B cell (primary cell): ENCODE data around the gene CACTIN. TPM values are rescaled to one million over a fixed set of nuclear protein-coding genes. Genes with fewer than 3 reads are reported as not detected.

Experiments
- ATAC-seq: fragments of 200-7000 bp; cut with Tn5 transposase; one replicate; pipeline ENCODE4 v1.10.0; 2021; ENCODE audit warnings: low read depth, mild to moderate bottlenecking, moderate number of reproducible peaks, moderate library complexity
- CTCF ChIA-PET: fragments of 350-600 bp; sonication (Branson Sonifier 250); formaldehyde crosslinking; loops from one replicate; lab custom pipeline; 2021; ENCODE audit warnings: antibody characterized with exemption, inconsistent platforms; lab: Charles Lee
- POLR2A ChIA-PET: fragments of 350-600 bp; sonication (Branson Sonifier 250); formaldehyde crosslinking; loops from one replicate; lab custom pipeline; 2021; ENCODE audit warnings: antibody characterized with exemption; lab: Charles Lee
- DNase-seq: peaks from one replicate; pipeline ENCODE4 v3.0.0; 2013
- H2AFZ ChIP-seq: 2 replicates; pipeline ENCODE4 v1.6.1; 2012; ENCODE audit warnings: mild to moderate bottlenecking, low read depth, low read length; ENCODE audit not compliant: insufficient read depth, poor library complexity, severe bottlenecking
- H3K27ac ChIP-seq, 2 donors: 1 replicate in 1 of 2; 2 replicates in 1 of 2; pipeline ENCODE4 v1.5.1; 2012 to 2013; ENCODE audit warnings: low read length in 2 of 2, mild to moderate bottlenecking in 2 of 2, moderate library complexity in 1 of 2
- H3K27me3 ChIP-seq, 4 experiments: fragments of 200-600 bp in 1 of 4; sonication (generic) in 1 of 4; replicated peaks in 1 of 4; 1 replicate in 2 of 4; 2 replicates in 2 of 4; pipeline versions ENCODE4 v1.6.1 to v1.7.0; 2013 to 2016; ENCODE audit warnings: low read length in 3 of 4, mild to moderate bottlenecking in 2 of 4, mixed read lengths in 1 of 4, moderate library complexity in 1 of 4; ENCODE audit not compliant: insufficient read depth in 4 of 4, control insufficient read depth in 3 of 4; ENCODE audit errors: control extremely low read depth in 1 of 4
- H3K36me3 ChIP-seq, 2 experiments: replicated peaks in 1 of 2; 1 replicate in 1 of 2; 2 replicates in 1 of 2; pipeline versions ENCODE4 v1.6.1 to v1.7.1; 2013; ENCODE audit warnings: low read length in 1 of 2; ENCODE audit not compliant: insufficient read depth in 2 of 2, control insufficient read depth in 1 of 2; ENCODE audit errors: control extremely low read depth in 1 of 2, extremely low read depth in 1 of 2
- H3K4me1 ChIP-seq, 2 donors: fragments of 200-600 bp in 1 of 2; sonication (generic) in 1 of 2; 1 replicate in 1 of 2; 2 replicates in 1 of 2; pipeline versions ENCODE4 v1.5.1 to v1.6.1; 2013 to 2017; ENCODE audit warnings: low read length in 2 of 2; ENCODE audit not compliant: control insufficient read depth in 2 of 2, insufficient read depth in 2 of 2
- H3K4me2 ChIP-seq: replicated peaks from 2 replicates; pipeline ENCODE3; 2012; ENCODE audit warnings: mild to moderate bottlenecking, low read depth, low read length; ENCODE audit not compliant: poor library complexity, severe bottlenecking
- H3K4me3 ChIP-seq, 5 experiments: fragments of 200-600 bp in 1 of 5; sonication (generic) in 1 of 5; 1 replicate in 3 of 5; 2 replicates in 2 of 5; pipeline versions ENCODE4 v1.5.1 to v1.7.0; 2011 to 2016; ENCODE audit warnings: low read length in 4 of 5, mild to moderate bottlenecking in 4 of 5, low read depth in 2 of 5, control low read depth in 1 of 5, moderate library complexity in 1 of 5; ENCODE audit not compliant: insufficient read depth in 1 of 5; ENCODE audit errors: control extremely low read depth in 1 of 5, extremely low read depth in 1 of 5
- H3K79me2 ChIP-seq: fragments of 200-600 bp; sonication (generic); one replicate; pipeline ENCODE4 v1.6.0; 2016; ENCODE audit warnings: low read length; ENCODE audit not compliant: control insufficient read depth, insufficient read depth
- H3K9ac ChIP-seq: fragments of 200-600 bp; sonication (generic); 2 replicates; pipeline ENCODE4 v1.6.1; 2017; ENCODE audit warnings: mild to moderate bottlenecking, low read length, moderate library complexity
- H3K9me3 ChIP-seq, 3 donors: one replicate each; pipeline versions ENCODE4 v1.6.1 to v1.7.1; 2013; ENCODE audit warnings: low read length in 2 of 3; ENCODE audit not compliant: control insufficient read depth in 2 of 3, insufficient read depth in 1 of 3; ENCODE audit errors: control extremely low read depth in 1 of 3
- H4K20me1 ChIP-seq: 2 replicates; pipeline ENCODE4 v1.6.0; 2012; ENCODE audit warnings: mild to moderate bottlenecking, low read length; ENCODE audit not compliant: insufficient read depth, control insufficient read depth, poor library complexity, severe bottlenecking
- H3K27ac Mint-ChIP-seq: one replicate; pipeline ENCODE4 v1.8.0; 2021; ENCODE audit warnings: mixed read lengths
- H3K27me3 Mint-ChIP-seq: one replicate; pipeline ENCODE4 v1.8.0; 2021; ENCODE audit warnings: mixed read lengths
- H3K4me1 Mint-ChIP-seq: one replicate; pipeline ENCODE4 v1.8.0; 2021; ENCODE audit warnings: mixed read lengths
- H3K4me3 Mint-ChIP-seq: one replicate; pipeline ENCODE4 v1.8.0; 2021; ENCODE audit warnings: mixed read lengths
- H3K9me3 Mint-ChIP-seq: one replicate; pipeline ENCODE4 v1.8.0; 2022; ENCODE audit warnings: mixed read lengths; ENCODE audit not compliant: insufficient read depth
- CTCF ChIP-seq: fragments of 200-600 bp; IDR thresholded peaks from one replicate; pipeline ENCODE4 v1.8.0; 2022; ENCODE audit warnings: antibody characterized with exemption, mild to moderate bottlenecking
- EZH2 ChIP-seq: IDR thresholded peaks from 2 replicates; pipeline ENCODE4 v1.6.1; 2012; ENCODE audit warnings: borderline replicate concordance, low read depth, mild to moderate bottlenecking, moderate library complexity, low read length; ENCODE audit not compliant: insufficient read depth, poor library complexity, severe bottlenecking
- WGBS: methylation state at CpG from one replicate; pipeline ENCODE4 v1.1.5; 2013; ENCODE audit warnings: missing lambda C conversion rate; ENCODE audit not compliant: insufficient coverage; 5-methylcytosine and 5-hydroxymethylcytosine counted together
- intact Hi-C: fragments of 100-400 bp; cut with micrococcal nuclease; formaldehyde crosslinking; loops from one replicate; pipeline ENCODE4 v1.10.0; 2022
- polyA plus RNA-seq: library from polyadenylated mRNA; depleted of rRNA; stranded (reverse); fragments of >200 nt; gene quantifications from 2 replicates; pipeline ENCODE4 v1.2.3, GENCODE V29; 2012
- total RNA-seq, 2 donors: library from RNA; stranded (reverse); fragments of 120-200 nt in 1 of 2; gene quantifications; 1 replicate in 1 of 2; 2 replicates in 1 of 2; pipeline versions ENCODE4 v1.2.3 to v1.2.4, GENCODE V29; 2013 to 2022

The CACTIN gene
- total and polyA plus RNA-seq, 2 donors (not counting 1 experiment from before 2014, with no cell fraction given): 40.6 to 41.8 TPM

DNA sequence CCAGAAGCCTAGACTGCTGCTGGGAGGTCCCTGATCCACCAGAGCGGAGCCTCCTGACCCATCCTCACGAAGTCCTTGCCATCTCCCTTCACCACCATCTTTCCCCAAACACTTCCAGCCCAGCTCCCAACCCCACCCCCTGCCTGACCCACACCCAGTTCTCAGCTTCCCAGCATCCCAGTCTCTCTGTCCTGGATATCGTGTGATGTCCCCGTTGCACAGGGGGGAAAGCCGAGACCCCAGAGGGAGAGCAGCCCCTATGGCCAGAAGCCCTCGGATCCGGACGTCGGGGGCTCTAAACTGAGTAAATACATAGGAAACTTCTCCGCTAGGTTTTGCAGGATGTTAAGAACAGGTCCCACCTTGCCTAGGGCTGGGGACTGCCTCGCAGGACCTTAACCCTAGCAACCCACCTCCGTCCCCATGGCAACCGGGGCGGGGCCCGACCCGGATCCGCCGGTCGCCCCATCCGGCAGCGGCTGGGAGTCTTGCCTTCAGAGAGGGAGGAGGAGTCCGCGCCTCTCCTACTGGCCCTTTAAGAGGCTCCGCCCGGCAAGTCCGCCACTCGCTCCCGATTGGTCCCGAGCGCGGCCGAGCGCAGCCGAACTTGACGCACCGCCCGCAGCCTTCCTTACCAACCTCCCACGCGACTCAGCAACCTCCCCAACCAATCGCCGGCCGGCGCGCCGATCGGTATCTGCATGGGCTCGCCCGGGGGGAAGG, 54.3 kb downstream of the CACTIN start:
- ChIA-PET CTCF (interaction anchor here (0.6 kb wide), 1 partner anchor 660 kb away, joined by 4 read pairs; no protein-coding TSS in a partner anchor), POLR2A (no interaction called here)
- Histone ChIP-seq H3K27me3 (no peaks in the 10 kb centered on the region), H4K20me1 (peaks cover 7% of the 10 kb centered on the region), H3K4me3 (peak overlapping the region; percentile 11 to 74 (median 54)), H3K79me2 (no peaks in the 10 kb centered on the region), H3K4me2 (peak overlapping the region; percentile 100), H3K27ac (peak overlapping the region; percentile 24 to 65), H3K9me3 (peaks cover 0 to 15% (median 0%) of the 10 kb centered on the region in 3 donors), H3K9ac (peak overlapping the region; percentile 77), H2AFZ (peak overlapping the region; percentile 98), H3K36me3 (no peaks in the 10 kb centered on the region), H3K4me1 (peaks cover 12 to 18% of the 10 kb centered on the region in 2 donors)
- Mint-ChIP-seq H3K9me3 (no peaks in the 10 kb centered on the region), H3K27ac (peak overlapping the region; percentile 83), H3K27me3 (no peaks in the 10 kb centered on the region), H3K4me3 (peak overlapping the region; percentile 86), H3K4me1 (peaks cover 16% of the 10 kb centered on the region)
- peak; percentile 99 for DNase-seq
- ATAC-seq: peak; percentile 94
- TF ChIP-seq EZH2 (no peak), CTCF (no peak)
- WGBS: 3% methylated on average over 46 of the region's 48 CpGs
- intact Hi-C loops: loop anchor here (1.0 to 5.0 kb wide), 4 partner anchors 15 to 190 kb away; partner anchors contain the start of genes APBA3, FZR1, MFSD12 and MRPL54

DNA sequence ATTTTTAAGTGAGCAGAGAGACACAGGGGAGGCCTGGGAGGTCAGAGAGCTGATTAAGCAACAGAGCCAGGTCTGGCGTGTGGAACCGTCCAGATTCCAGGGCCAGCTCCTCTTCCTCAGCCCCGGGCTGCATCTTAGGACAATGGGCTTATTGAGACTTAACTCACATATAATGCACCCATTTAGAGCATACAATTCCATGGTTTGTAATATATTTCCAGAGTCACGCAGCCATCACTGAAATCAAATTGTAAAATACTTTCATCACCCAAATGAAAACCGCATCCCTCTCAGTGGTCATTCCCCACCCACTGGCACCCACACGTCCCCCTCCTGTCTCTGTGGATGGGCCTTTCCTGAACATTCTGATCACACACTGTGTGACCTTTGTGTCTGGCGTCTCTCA, 56.0 kb downstream of the CACTIN start:
- ChIA-PET POLR2A (interaction anchor here (0.7 kb wide), 1 partner anchor 12 kb away, joined by 4 read pairs; no protein-coding TSS in a partner anchor), CTCF (interaction anchor here (0.7 kb wide), 1 partner anchor 47 kb away, joined by 3 read pairs; no protein-coding TSS in a partner anchor)
- Mint-ChIP-seq H3K9me3 (no peaks in the 10 kb centered on the region), H3K27me3 (no peaks in the 10 kb centered on the region), H3K4me3 (peak overlapping the region; percentile 18), H3K4me1 (peaks cover 16% of the 10 kb centered on the region), H3K27ac (peak overlapping the region; percentile 26)
- Histone ChIP-seq H4K20me1 (peaks cover 7% of the 10 kb centered on the region), H3K4me2 (no peak overlapping the region), H3K79me2 (no peaks in the 10 kb centered on the region), H3K9ac (no peak overlapping the region), H2AFZ (no peak overlapping the region), H3K27me3 (no peaks in the 10 kb centered on the region), H3K9me3 (peaks cover 0 to 15% (median 0%) of the 10 kb centered on the region in 3 donors), H3K36me3 (no peaks in the 10 kb centered on the region), H3K27ac (no peak overlapping the region), H3K4me1 (peaks cover 12 to 18% of the 10 kb centered on the region in 2 donors), H3K4me3 (no peak overlapping the region)
- intact Hi-C loops: loop anchor here (5.0 kb wide), 1 partner anchor 192 kb away; the partner anchor contains the start of genes APBA3 and MRPL54
- TF ChIP-seq CTCF: no peak
- TF ChIP-seq EZH2: no peak
- 98% methylated on average over 6 of the region's 7 CpGs for WGBS
- ATAC-seq (no peak), DNase-seq (no peak)
